ENCODE results near the gene NCF2.

Gene NCF2

DNA sequence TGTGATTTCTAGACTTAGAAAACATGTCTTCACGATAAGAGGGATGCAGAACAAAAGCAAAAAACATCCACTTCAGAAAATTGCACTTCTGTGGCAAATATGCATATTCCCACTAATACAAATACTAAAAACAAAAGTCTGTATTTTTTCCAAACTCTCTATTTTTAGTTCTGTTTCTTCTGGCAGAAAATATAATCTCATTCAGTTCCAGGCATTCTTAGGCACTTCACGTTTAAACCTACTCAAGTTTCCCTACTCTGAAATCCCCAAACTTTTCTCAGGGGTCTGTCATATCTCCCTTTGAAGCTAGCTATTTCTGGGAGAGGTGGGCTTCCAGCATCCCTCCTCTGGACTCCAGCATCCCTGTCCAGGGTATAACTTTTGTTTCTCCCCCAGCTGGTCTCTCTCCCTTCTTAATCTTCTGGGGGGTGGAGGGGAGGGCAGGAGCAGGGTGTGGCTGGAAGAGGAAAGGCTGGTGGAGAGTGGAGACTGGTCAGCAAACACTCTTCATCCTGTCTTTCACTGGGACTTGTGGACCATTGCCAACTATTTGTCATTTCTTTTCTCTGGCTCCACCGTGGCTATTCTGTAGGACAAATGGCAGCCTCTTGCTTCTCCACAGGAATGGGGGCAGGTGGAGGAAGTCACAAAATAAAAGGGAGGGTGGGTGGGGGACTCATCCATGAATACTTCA is 19.6 kb upstream of the NCF2 start:
- no peak for DNase-seq

DNA sequence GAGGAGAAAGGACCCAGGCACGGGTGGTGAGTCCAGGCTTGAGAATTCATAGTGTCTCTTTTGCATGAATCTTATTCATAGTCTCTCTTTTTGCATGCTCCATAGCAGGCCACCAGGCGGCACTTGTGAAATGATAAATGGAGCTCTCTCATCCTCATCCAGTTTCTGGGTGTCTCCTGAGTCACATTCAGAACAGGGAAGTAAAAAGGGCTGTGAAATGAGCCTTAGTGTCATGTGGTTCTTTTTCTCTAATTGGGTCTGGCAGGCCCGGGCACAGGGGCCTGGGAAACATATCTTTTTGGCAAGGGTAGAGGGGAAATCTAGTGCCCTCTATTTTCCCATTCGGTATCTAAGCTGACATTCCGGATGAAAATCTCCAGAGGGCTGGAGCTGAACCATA is 19.1 kb upstream of the NCF2 start:
- DNase-seq: no peak

DNA sequence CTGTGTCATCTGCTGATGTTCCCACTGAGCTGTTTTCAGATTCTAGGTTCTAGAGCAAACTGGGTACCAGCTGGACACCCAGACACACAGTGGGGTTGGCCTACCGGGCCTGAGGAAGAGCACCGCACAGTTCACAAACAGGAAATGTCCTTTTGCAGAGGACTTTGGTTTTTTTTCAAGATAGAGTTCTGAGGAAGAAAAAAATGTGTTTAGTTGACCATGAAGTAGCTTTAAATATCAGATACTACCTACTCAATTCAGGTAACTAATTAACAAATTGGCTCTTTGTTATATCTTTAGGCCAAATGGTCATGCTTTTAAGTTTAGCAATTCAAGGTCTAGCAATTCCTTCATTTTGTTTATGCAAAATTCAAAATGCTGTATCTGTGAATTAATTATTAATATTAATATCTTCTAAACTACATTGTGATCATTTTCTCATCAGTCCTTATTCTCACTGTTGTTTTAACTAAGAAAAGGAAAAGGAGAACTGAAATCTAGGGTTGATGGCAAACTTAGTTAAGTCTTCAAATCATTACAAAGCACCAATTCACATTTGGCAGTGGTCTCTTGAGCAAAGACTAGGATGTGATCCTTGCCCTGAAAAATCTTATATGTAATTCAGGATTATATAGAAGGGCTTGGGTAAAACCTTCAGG is 17.2 kb upstream of the NCF2 start:
- no peak for DNase-seq

- no peak for DNase-seq
These were observed 15.6 kb upstream of the NCF2 start for GRCh38 chr1:183605904-183606303.

- DNase-seq: no peak
These were observed 14.6 kb upstream of the NCF2 start for GRCh38 chr1:183604815-183605214.

- DNase-seq: no peak
These were observed 14.0 kb upstream of the NCF2 start for GRCh38 chr1:183604038-183604808.

DNA sequence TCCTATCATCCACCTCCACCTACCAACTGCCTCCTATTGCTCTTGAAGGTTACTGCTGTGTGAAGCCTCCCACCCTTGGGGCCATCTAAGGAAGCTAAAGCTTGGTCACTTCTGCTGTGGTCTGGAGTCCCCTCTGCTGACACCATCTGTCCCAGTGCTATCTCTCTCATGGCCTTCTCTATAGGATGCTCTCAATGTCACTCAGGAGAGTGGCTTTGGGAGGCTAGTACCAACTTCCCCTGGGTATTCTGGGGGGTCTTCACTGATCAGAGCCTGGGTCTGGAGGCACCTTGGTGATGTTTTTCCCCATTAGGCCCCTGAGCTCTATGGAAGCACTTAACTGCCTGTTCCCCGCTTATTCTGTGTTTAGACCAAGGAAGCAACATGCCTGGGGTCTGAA is 12.3 kb upstream of the NCF2 start:
- no peak for DNase-seq

DNA sequence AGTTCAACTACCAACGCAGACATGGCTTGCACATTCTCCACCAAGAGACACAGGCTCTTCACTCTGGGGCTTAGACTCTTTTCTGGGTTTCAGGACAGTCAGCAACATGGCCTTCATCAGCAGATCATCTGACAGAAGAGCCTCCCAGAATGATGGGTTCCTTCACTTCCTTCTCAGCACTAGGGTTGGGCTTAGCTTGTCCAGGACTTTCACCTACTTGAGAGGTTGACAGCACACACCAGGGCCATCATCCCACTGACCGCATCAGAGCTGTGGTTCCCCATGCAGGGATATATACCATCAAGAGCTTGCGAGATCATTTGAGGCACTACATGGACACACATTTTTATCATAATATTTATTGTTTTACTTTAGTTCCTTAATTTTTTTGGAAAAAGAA is 10.4 kb upstream of the NCF2 start:
- DNase-seq: no peak

DNA sequence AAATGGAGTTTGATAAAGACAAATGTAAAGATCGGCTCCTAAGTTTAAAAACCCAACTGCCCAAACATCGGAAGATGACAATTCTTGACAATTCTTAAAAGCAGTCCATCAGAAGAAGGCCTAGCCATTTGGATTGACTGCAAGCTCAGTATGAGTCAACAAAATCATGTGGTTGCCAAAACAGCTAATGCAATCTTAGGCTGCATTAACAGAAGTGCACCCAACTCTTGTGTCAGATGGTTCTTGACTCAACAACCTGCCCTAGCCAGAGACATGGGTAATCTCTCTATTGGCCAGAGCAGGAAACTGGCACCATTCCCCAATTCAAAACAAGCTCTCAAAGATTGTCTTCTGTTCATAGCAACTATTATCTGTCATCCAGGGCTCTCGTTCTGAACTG is 9.9 kb upstream of the NCF2 start:
- DNase-seq: no peak

DNA sequence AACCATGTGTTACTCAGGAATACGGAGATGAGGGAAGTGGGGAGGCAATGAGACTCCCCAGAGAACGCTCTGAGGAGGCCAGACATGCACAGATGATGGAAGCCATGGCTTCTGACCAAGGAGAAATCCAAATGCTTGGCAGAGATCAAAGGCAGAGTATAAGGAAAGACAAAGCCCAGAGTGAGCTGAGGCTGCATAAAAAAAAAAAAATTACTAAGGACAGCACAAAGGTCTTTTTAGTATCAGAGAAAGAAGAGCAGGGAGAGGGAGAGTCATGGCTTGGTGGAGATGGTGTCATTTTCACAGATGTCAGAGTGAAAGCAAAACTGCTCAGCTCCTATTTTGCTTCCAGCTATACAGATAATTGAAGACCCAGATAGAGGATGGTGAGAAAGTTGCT is 8.1 kb upstream of the NCF2 start:
- DNase-seq: no peak

DNA sequence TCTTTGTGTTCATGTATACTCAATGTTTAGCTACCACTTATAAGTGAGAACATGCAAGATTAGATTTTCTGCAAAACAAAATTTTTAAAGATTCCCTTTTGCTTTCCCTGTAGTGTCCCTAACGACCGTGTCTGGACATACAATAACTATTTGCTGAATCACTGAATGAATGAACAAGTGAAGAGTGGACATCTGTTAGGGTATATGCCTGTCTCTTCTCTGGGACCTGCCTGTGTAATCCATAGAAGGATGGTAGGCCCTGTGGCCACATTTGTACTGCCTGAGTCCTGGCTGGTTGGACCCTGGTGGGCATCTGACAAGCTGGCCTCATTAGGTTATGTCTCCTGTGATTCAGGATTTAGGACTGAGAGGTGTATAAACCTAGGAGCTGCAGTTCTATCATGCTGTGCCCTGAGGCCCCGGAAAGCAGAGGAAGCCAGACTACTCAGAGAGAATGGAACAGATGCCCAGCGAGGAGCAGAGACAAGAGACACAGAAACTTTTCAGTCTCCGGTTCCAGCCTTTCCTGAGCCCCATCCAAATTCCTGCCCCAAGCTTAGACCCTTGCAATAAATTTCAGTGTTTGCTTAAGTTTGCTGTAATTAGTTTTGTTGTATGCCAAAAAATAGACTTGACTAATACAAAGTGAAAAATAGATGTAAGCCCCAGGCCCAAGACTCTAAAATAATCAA is 7.5 kb upstream of the NCF2 start:
- DNase-seq: no peak

GRCh38 chr1:183596500-183596899 is 6.2 kb upstream of the NCF2 start:
- DNase-seq: no peak

- no peak for DNase-seq
These were observed 5.3 kb upstream of the NCF2 start for GRCh38 chr1:183595537-183595936.

GRCh38 chr1:183593356-183593755 is 3.1 kb upstream of the NCF2 start:
- no peak for DNase-seq

- DNase-seq: no peak
These were observed 2.5 kb upstream of the NCF2 start for GRCh38 chr1:183592733-183593132.

GRCh38 chr1:183589874-183590243 is 400 bp downstream of the NCF2 start:
- peak; percentile 8 for DNase-seq

DNA sequence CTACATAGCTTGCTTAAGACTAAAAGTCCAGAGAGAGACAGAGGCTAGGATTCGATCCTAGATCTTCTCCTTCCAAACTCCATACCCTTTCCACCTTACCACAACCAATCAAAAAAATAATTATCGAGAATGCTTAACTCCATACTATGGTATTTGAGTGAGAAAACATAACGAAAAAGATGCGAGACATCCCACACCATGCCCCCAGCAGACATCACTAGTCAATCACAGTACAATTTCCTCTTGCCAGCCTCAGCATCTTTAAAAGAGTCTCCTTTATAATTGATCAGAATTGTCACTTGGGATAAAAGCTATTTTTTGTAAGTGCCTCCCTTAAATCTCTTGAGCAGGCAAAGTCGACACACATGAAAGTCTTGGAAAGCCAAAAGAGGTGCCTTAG is 875 bp downstream of the NCF2 start:
- no peak for DNase-seq

GRCh38 chr1:183588827-183589226 is 1.4 kb downstream of the NCF2 start:
- DNase-seq: no peak

DNA sequence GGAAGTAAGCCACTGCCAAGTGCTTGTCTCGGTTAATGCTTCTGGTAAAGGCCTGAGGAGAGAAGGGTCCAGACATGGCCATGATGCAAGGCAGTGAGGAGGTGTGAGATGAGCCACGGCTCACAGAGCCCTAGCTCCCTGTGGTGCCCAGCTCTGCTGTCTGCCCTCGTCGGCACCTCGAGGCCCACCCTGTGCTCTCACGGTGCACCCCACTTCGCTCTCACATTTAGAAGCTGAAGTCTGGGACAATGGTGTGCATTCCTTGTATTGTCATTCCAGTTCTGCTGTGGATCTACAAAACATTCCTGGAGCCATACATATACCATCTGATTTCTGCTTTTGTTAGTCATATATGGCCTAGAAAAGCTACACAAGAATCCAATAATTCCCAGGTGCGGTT is 3.3 kb downstream of the NCF2 start:
- DNase-seq: no peak

GRCh38 chr1:183586455-183586854 is 3.8 kb downstream of the NCF2 start:
- DNase-seq: no peak

DNA sequence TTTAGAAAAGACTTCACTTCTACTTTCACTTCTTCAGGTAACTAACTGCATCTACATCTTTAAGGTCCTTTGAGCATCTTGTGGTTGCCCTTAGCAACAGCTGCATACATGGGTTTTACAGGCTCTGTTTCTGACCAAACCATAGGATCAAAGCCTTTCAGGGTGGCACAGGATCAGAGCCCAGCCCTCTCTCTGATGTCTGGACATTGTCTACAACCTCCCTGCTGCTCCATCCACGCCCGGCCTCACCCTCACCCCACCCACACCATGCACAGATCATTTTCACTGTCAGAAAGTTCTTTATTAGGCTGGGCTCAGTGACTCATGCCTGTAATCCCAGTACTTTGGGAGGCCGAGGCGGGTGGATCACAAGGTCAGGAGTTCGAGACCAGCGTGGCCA is 5.2 kb downstream of the NCF2 start:
- DNase-seq: no peak

DNA sequence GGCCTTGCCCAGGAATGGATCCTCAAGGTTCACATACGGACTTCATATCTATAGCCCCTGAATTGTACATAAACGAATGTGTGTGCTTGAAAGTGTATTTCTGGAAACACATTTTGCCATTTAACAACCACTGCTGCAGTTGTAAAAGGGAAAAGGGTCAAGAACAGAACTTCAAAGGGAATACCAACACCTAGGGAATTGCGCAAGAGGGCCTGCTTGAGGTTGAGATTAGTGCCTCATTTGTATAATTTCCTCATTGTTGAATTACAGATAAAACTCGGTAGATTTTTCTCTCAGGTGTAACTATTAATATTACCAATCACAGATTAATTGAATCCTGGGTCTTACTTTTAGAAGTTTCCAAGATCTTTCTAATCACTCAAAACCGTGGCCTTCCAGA is 6.1 kb downstream of the NCF2 start:
- no peak for DNase-seq

GRCh38 chr1:183583466-183583865 is 6.8 kb downstream of the NCF2 start:
- no peak for DNase-seq

Measured in activated CD4-positive, alpha-beta T cell treated with anti-CD3 and anti-CD28 coated beads, Interleukin-2, amount 50 U/mL, for 16 hours (primary cell).